A549 (cell line): ENCODE results near the gene TIGD6. TPM values are rescaled to one million over a fixed set of nuclear protein-coding genes. Genes with fewer than 3 reads are reported as not detected.

Experiments used
- ATAC-seq, 2 experiments: fragments of 200-7000 bp in 1 of 2; fragments of >200 bp in 1 of 2; cut with Nextera tagmentation in 1 of 2; cut with Tn5 transposase in 1 of 2; 3 replicates each; pipeline versions ENCODE4 v1.8.0 to v1.9.1; 2018 to 2020; ENCODE audit warnings: mild to moderate bottlenecking in 1 of 2, moderate library complexity in 1 of 2
- CTCF ChIA-PET: fragments of 300-600 bp; sonication (Branson Sonifier 250); formaldehyde crosslinking; extraction: SDS; loops from one replicate; lab custom pipeline; 2021; ENCODE audit warnings: antibody characterized with exemption, inconsistent platforms; lab: Yijun Ruan, JAX
- POLR2A ChIA-PET: fragments of 350-600 bp; formaldehyde crosslinking; extraction: SDS; loops from one replicate; lab custom pipeline; 2021; ENCODE audit warnings: antibody characterized with exemption, inconsistent platforms; lab: Yijun Ruan, JAX
- DNase-seq, 2 experiments: peaks; one replicate each; pipeline versions ENCODE4 v3.0.0 to v3.0.0-alpha.2; 2011 to 2016; ENCODE audit warnings: low read depth in 1 of 2, low spot score in 1 of 2
- FAIRE-seq: peaks from 2 replicates; lab custom pipeline; 2011; peaks lifted over from hg19 to GRCh38; lab: Jason Lieb, UNC
- H3K27ac ChIP-seq, 2 experiments: fragments of >200 bp; sonication (Bioruptor Twin); formaldehyde crosslinking; 3 replicates each; pipeline ENCODE4 v1.5.1; 2016 to 2017
- H3K4me1 ChIP-seq: fragments of >200 bp; sonication (Bioruptor Twin); formaldehyde crosslinking; 3 replicates; pipeline ENCODE4 v1.6.1; 2016
- H3K4me2 ChIP-seq: fragments of >200 bp; sonication (Bioruptor Twin); formaldehyde crosslinking; 3 replicates; pipeline ENCODE4 v1.6.1; 2016
- H3K4me3 ChIP-seq: fragments of >200 bp; sonication (Bioruptor Twin); formaldehyde crosslinking; 3 replicates; pipeline ENCODE4 v1.5.1; 2016
- H3K9me3 ChIP-seq: fragments of >200 bp; sonication (Bioruptor Twin); formaldehyde crosslinking; 3 replicates; pipeline ENCODE4 v1.6.1; 2016
- ATOH8 ChIP-seq: fragments of 250-450 bp; sonication (Bioruptor Pico); IDR thresholded peaks from 2 replicates; pipeline ENCODE4 v1.5.0; 2020; ENCODE audit warnings: low read depth, mild to moderate bottlenecking, moderate library complexity
- CBX8 ChIP-seq: fragments of 200-600 bp; sonication (generic); IDR thresholded peaks from 2 replicates; pipeline ENCODE4 v1.6.1; 2016
- CHD4 ChIP-seq: fragments of 200-600 bp; sonication (generic); IDR thresholded peaks from 2 replicates; pipeline ENCODE4 v1.6.1; 2016; ENCODE audit warnings: antibody characterized with exemption, mild to moderate bottlenecking, borderline replicate concordance
- CTCF ChIP-seq: fragments of >200 bp; sonication (Bioruptor Twin); formaldehyde crosslinking; IDR thresholded peaks from 3 replicates; pipeline ENCODE4 v1.5.1; 2016
- EHMT2 ChIP-seq: fragments of 200-600 bp; sonication (generic); IDR thresholded peaks from 2 replicates; pipeline ENCODE4 v1.6.1; 2016; ENCODE audit warnings: antibody characterized with exemption, low read depth, mild to moderate bottlenecking, moderate library complexity
- HOXB13 ChIP-seq: fragments of 250-450 bp; sonication (Bioruptor Pico); IDR thresholded peaks from 2 replicates; pipeline ENCODE4 v1.5.0; 2020; ENCODE audit warnings: low read depth, mild to moderate bottlenecking, moderate library complexity
- HOXB5 ChIP-seq: fragments of 250-450 bp; sonication (Bioruptor Pico); IDR thresholded peaks from 2 replicates; pipeline ENCODE4 v1.5.0; 2020; ENCODE audit warnings: mild to moderate bottlenecking, moderate library complexity
- KDM1A ChIP-seq: fragments of 200-600 bp; sonication (generic); IDR thresholded peaks from 2 replicates; pipeline ENCODE4 v1.6.1; 2016; ENCODE audit warnings: low read depth, mild to moderate bottlenecking
- MYC ChIP-seq: IDR thresholded peaks from 2 replicates; pipeline ENCODE4 v1.6.1; 2012; ENCODE audit warnings: mild to moderate bottlenecking, inconsistent platforms, low read length, improper control_type of control experiment, borderline replicate concordance
- NR3C1 ChIP-seq: fragments of >200 bp; sonication (Bioruptor Twin); formaldehyde crosslinking; IDR thresholded peaks from 3 replicates; pipeline ENCODE4 v1.6.1; 2017
- PHF8 ChIP-seq: fragments of 200-600 bp; sonication (generic); IDR thresholded peaks from 2 replicates; pipeline ENCODE4 v1.6.1; 2016; ENCODE audit warnings: low read depth, mild to moderate bottlenecking, antibody characterized with exemption, moderate library complexity, borderline replicate concordance
- POLR2A ChIP-seq: IDR thresholded peaks from 2 replicates; pipeline ENCODE4 v1.6.1; 2012; ENCODE audit warnings: mild to moderate bottlenecking, low read length
- POLR2AphosphoS2 ChIP-seq: conservative IDR thresholded peaks from 2 replicates; pipeline ENCODE4 v1.6.1; 2012; ENCODE audit warnings: low read length, improper control_type of control experiment, inconsistent platforms
- RNF2 ChIP-seq: fragments of 200-600 bp; sonication (generic); IDR thresholded peaks from 2 replicates; pipeline ENCODE4 v1.6.1; 2016; ENCODE audit warnings: low read depth, mild to moderate bottlenecking, antibody characterized with exemption, moderate library complexity, borderline replicate concordance
- SREBF2 ChIP-seq: fragments of 450-650 bp; IDR thresholded peaks from 2 replicates; pipeline ENCODE4 v1.6.1; 2014; ENCODE audit warnings: mild to moderate bottlenecking, moderate library complexity
- TP53 ChIP-seq: fragments of 250-450 bp; sonication (Bioruptor Pico); IDR thresholded peaks from 2 replicates; pipeline ENCODE4 v1.5.0; 2021; ENCODE audit warnings: mild to moderate bottlenecking, moderate library complexity
- USF2 ChIP-seq: fragments of 450-650 bp; IDR thresholded peaks from 2 replicates; pipeline ENCODE4 v1.6.1; 2014; ENCODE audit warnings: antibody characterized with exemption
- ZC3H11A ChIP-seq: fragments of 450-650 bp; IDR thresholded peaks from 2 replicates; pipeline ENCODE4 v1.6.1; 2014; ENCODE audit warnings: antibody characterized with exemption, mild to moderate bottlenecking
- WGBS: methylation state at CpG from one replicate; pipeline ENCODE4 v1.1.6; 2017; ENCODE audit errors: missing lambda C conversion rate; 5-methylcytosine and 5-hydroxymethylcytosine counted together
- polyA plus RNA-seq, 4 experiments: library from polyadenylated mRNA; depleted of rRNA in 3 of 4; stranded (reverse); fragments of >200 nt; fragmentation: RNase III in 1 of 4; extraction: RNeasy Plus Mini Kit Qiagen cat#74134 plus additional on column Dnase treatment in 1 of 4; gene quantifications; 2 replicates in 3 of 4; 3 replicates in 1 of 4; pipeline ENCODE4 v1.2.3, GENCODE V29; 2011 to 2017
- TF ChIP-seq, protein P1 (sequence below): fragments of 200-600 bp; sonication (generic); IDR thresholded peaks from 2 replicates; pipeline ENCODE4 v1.6.1; 2016; ENCODE audit warnings: antibody characterized with exemption, mild to moderate bottlenecking, moderate library complexity

TIGD6 gene
- polyA plus RNA-seq, 2 of the 4 experiments (the other 2 are of a cell fraction), result 4.3 to 7.3 TPM

GRCh38 chr5:149963729-149964128, 36.7 kb downstream of the TIGD6 start:
- WGBS, result 83% methylated on average over 3 of the region's 3 CpGs
- FAIRE-seq, result no peak
- Histone ChIP-seq H3K27ac (no peak overlapping the region), H3K4me3 (no peak overlapping the region), H3K9me3 (no peaks in the 10 kb centered on the region), H3K4me2 (no peak overlapping the region), H3K4me1 (peaks cover 26% of the 10 kb centered on the region)
- ATAC-seq, result no peak
- CTCF ChIA-PET, result interaction anchor here (1.3 to 16.5 kb wide), 5 partner anchors 10 to 130 kb away, joined by 4 to 594 read pairs (median 331); no protein-coding TSS in a partner anchor
- no peak for DNase-seq
- POLR2A ChIA-PET, result no interaction called here
- no peak for TF ChIP-seq SREBF2
- no peak for TF ChIP-seq RNF2
- TF ChIP-seq CBX8, result no peak
- no peak for TF ChIP-seq ATOH8 (CRISPR knock-in tag)
- TF ChIP-seq ZC3H11A, result no peak
- no peak for TF ChIP-seq PHF8
- TF ChIP-seq HOXB13 (CRISPR knock-in tag), result no peak
- TF ChIP-seq MYC, result no peak
- no peak for TF ChIP-seq USF2
- TF ChIP-seq KDM1A, result no peak
- no peak for TF ChIP-seq CHD4
- TF ChIP-seq, protein P1, sequence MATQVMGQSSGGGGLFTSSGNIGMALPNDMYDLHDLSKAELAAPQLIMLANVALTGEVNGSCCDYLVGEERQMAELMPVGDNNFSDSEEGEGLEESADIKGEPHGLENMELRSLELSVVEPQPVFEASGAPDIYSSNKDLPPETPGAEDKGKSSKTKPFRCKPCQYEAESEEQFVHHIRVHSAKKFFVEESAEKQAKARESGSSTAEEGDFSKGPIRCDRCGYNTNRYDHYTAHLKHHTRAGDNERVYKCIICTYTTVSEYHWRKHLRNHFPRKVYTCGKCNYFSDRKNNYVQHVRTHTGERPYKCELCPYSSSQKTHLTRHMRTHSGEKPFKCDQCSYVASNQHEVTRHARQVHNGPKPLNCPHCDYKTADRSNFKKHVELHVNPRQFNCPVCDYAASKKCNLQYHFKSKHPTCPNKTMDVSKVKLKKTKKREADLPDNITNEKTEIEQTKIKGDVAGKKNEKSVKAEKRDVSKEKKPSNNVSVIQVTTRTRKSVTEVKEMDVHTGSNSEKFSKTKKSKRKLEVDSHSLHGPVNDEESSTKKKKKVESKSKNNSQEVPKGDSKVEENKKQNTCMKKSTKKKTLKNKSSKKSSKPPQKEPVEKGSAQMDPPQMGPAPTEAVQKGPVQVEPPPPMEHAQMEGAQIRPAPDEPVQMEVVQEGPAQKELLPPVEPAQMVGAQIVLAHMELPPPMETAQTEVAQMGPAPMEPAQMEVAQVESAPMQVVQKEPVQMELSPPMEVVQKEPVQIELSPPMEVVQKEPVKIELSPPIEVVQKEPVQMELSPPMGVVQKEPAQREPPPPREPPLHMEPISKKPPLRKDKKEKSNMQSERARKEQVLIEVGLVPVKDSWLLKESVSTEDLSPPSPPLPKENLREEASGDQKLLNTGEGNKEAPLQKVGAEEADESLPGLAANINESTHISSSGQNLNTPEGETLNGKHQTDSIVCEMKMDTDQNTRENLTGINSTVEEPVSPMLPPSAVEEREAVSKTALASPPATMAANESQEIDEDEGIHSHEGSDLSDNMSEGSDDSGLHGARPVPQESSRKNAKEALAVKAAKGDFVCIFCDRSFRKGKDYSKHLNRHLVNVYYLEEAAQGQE, result no peak
- TF ChIP-seq TP53 (CRISPR knock-in tag), result no peak
- TF ChIP-seq POLR2A, result no peak
- TF ChIP-seq POLR2AphosphoS2, result no peak
- TF ChIP-seq EHMT2, result no peak
- no peak for TF ChIP-seq HOXB5
- TF ChIP-seq CTCF, result no peak

GRCh38 chr5:149962601-149963300, 37.7 kb downstream of the TIGD6 start:
- WGBS, result 94% methylated on average over 5 of the region's 5 CpGs
- ChIA-PET CTCF (interaction anchor here (0.7 to 16.5 kb wide), 38 partner anchors 8 to 326 kb away, joined by 3 to 594 read pairs (median 5); partner anchors contain the start of genes PDE6A and PPARGC1B), POLR2A (interaction anchor here (0.7 to 4.0 kb wide), 5 partner anchors 28 to 179 kb away, joined by 3 to 61 read pairs (median 5); partner anchors contain the start of genes HMGXB3 and TIGD6)
- Histone ChIP-seq H3K4me1 (peaks cover 35% of the 10 kb centered on the region), H3K4me2 (peak overlapping the region; percentile 80), H3K27ac (peak overlapping the region in 1 of 2 experiments; percentile 17; a peak in 1 of 6 replicates), H3K9me3 (no peaks in the 10 kb centered on the region), H3K4me3 (no peak overlapping the region)
- TF ChIP-seq NR3C1, result no peak
- peak; percentile 51; the same call in 1 of the 2 replicates for TF ChIP-seq ZC3H11A
- ATAC-seq, result no peak
- no peak for FAIRE-seq
- DNase-seq, result no peak
